ENCODE data around the gene JPH3.

DNA sequence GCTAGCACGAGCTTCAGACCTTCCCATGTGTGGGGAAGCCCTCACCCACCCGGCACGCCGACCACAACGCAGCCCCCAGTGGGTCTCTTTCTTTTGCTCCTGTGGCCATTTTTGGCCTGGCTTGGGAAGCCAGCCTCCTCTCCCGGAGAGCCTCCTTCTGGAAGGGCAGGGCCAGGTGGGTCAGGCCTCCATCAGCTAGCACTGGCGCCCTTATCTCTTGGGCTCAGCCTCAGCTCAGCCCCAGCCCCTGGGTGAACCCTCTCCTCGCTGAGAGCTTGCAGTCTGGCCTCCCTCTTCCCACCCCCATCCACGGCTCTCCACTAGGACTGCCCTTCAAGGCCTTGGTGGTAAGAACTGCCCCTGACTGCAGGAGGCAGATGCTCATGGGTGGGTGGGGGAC, 14.7 kb upstream of the JPH3 start:
- TF ChIP-seq, protein P1, sequence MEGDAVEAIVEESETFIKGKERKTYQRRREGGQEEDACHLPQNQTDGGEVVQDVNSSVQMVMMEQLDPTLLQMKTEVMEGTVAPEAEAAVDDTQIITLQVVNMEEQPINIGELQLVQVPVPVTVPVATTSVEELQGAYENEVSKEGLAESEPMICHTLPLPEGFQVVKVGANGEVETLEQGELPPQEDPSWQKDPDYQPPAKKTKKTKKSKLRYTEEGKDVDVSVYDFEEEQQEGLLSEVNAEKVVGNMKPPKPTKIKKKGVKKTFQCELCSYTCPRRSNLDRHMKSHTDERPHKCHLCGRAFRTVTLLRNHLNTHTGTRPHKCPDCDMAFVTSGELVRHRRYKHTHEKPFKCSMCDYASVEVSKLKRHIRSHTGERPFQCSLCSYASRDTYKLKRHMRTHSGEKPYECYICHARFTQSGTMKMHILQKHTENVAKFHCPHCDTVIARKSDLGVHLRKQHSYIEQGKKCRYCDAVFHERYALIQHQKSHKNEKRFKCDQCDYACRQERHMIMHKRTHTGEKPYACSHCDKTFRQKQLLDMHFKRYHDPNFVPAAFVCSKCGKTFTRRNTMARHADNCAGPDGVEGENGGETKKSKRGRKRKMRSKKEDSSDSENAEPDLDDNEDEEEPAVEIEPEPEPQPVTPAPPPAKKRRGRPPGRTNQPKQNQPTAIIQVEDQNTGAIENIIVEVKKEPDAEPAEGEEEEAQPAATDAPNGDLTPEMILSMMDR (IDR thresholded peaks at IDR 0.05 in 4 of 5, conservative IDR thresholded peaks at IDR 0.05 in 1 of 5): no peak
- no peak for TF ChIP-seq POLR2A (IDR thresholded peaks at IDR 0.05)
